NCI-H1105 treated with DMSO at 0.1 percent for 48 hours (cell line): ENCODE results near the gene TRAPPC14.

Source experiments
- DNase-seq: peaks from one replicate; lab custom pipeline; 2025; lab: John Stamatoyannopoulos, UW

The TRAPPC14 gene

DNA sequence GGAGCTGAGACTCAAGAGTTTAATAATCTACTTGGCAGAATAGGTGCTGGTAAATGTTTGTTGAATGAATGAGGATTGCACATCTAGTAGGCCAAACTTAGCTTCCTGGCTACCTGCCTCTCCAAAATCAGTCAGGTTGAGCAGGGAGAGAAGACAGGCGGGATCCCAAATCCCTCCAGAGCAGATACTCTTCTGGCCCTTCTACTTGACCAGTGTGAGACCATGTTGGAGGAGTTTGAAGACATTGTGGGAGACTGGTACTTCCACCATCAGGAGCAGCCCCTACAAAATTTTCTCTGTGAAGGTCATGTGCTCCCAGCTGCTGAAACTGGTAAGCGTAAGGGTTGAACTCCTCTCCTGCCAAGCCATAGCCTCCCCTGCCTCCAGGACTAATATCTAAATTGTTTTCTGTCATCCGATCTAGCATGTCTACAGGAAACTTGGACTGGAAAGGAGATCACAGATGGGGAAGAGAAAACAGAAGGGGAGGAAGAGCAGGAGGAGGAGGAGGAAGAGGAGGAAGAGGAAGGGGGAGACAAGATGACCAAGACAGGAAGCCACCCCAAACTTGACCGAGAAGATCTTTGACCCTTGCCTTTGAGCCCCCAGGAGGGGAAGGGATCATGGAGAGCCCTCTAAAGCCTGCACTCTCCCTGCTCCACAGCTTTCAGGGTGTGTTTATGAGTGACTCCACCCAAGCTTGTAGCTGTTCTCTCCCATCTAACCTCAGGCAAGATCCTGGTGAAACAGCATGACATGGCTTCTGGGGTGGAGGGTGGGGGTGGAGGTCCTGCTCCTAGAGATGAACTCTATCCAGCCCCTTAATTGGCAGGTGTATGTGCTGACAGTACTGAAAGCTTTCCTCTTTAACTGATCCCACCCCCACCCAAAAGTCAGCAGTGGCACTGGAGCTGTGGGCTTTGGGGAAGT lies 34.0 kb downstream of the TRAPPC14 start:
- DNase-seq: no peak

DNA sequence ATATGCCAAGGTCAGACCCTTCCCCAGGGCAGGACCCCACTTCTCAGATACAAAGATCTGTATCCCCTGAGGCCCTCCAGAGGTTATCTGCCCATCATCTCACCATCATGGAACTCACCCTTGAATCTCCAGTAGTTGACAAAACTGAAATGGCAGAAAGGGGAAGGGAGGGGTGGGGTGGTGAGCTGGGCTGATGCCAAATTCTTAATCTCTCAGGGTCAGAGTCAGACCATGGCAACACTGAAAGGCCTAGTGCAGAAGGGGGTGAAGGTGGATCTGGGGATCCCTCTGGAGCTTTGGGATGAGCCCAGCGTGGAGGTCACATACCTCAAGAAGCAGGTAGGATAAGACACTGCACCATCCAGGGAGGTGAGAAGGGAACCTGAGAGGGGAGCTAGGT lies 36.0 kb downstream of the TRAPPC14 start:
- no peak for DNase-seq

DNA sequence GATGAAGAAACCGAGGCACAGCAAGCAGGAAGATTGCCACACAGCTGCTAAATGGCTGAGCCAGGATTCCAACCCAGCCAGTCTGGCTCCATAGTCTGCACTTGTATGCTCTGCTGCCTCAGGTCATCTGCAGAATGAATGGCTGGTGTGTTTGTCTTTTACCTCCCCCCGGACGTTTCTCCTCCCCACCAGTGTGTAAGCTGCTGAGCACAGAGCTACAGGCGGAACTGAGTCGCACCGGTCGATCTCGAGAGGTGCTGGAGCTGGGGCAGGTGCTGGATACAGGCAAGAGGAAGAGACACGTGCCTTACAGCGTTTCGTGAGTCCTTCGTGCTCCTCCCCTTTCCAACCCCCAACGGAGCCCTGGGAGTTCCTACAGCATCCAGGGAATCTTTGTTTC lies 36.5 kb downstream of the TRAPPC14 start:
- DNase-seq: peak; percentile 71

DNA sequence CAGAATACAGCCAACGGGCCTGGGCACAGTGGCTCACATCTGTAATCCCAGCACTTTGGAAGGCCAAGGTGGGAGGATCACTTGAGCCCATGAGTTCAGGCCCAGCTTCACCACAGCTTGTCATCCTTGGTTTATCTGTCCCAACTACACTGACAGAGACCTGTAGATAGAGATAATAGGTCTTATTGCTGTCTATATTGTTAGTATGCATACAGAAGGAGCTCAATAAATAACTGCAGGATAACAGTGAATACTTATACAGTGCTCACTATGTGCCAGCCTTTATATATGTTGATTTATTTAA lies 37.8 kb downstream of the TRAPPC14 start:
- no peak for DNase-seq

DNA sequence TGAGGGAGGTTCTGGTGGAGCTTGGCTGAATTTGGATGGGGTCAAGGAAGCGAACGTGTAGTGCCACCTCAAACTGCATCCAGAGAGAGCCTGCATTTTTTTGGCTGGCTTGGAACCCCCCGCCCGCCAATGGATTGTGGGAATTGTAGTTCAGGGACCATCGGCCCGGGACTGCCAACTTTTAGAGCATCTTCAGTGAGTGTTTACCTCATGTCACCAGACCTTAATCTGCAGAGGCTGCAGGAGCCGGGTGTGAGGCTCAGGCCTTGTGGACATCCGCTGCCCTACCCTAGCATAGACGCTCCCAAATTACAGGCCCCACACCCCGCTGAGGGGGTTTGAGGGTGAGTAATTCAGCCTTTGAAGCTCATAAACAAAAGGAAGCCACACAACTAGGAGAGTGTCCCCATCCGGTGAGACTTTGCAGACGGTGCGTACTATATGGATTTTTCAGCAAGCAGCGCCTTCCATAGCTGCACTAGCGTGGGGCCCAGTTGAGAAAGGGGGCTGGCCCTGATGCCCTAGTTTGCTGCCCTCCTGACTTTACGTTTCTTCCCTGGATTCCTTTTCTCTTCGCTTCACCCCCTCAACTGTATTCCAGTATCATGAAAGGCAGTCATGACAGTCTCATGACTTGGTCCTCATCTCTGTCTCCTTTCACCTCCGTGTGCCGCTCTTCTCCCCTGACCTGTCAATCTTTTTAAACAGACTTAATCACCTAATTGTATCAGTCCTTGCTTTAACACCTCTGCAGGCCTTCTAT lies 38.4 kb downstream of the TRAPPC14 start:
- peak; percentile 40 for DNase-seq

DNA sequence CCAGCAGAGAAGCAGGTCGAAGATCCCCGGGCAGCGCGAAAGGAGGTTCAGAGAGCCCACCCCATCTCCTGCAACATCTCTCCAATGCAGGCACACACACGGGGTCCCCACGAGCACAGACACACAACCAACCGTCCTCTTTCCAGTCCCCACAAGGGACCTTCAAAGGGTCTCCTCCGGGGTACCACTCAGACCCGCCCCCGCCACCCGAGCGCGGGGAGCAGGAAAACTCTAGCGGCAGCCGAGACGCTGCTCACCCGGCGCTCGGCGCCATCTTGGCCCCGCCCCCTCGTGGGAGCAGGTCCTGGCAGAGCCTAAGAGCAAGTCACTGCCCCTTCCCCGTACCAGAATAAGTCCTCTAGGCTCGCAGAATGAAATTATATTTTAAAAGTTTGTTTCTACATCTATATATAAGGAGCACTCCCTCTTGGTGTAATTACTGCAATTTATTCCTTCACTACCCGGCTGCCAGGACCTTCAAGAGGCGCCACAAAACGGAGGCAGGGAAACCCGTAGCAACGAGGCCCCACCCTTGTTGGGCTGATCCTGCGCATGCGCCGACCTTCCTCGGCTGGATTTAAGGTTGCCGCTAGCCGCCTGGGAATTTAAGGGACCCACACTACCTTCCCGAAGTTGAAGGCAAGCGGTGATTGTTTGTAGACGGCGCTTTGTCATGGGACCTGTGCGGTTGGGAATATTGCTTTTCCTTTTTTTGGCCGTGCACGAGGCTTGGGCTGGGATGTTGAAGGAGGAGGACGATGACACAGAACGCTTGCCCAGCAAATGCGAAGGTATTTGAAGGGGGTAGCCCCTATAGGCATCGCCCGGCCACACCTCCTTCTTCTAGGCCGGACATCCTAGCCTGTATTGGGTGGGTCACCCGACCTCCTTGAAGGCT lies 39.2 kb downstream of the TRAPPC14 start, which contains the start of the genes CNPY4 and TAF6:
Gene CNPY4 (plus strand): TSS at position 563 of the 898 bp plus-strand sequence. CDS start 111 bp downstream, at position 674.
Gene TAF6 (minus strand): TSS at position 287 of the 898 bp plus-strand sequence. CDS start 5,149 bp downstream, outside the sequence.
- DNase-seq: peak; percentile 93

DNA sequence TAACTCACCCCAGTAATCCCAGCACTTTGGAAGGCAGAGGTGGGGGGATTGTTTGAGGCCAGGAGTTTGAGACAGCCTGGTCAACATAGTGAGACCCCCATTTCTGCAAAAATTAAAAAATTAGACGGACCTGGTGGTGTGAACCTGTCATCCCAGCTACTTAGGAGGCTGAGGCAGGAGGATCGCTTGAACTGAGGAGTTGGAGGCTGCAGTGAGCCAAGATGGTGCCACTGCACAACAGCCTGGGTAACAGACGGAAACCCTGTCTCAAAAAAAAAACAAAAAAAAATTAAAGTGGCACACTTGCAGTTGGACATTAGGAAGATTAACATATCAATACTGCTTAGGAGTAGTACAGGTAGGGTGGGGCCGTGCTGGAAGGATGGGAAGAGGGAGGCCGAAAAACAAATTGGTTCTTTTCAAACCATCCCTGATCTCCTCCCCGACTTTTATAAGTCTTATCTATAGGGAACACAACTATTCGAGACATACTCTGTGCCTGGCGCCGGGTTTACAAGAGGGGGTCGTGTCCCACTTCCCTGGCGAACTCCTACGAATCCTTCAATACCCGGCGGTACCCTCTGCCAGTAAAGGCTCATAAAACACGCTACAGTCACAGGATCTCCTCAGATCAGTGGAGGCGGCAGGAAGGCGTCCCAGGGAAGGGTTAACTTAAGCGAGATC lies 40.0 kb downstream of the TRAPPC14 start:
- no peak for DNase-seq

- no peak for DNase-seq
These were observed 43.5 kb downstream of the TRAPPC14 start for GRCh38 chr7:100115026-100115425.

- no peak for DNase-seq
These were observed 46.6 kb downstream of the TRAPPC14 start for GRCh38 chr7:100111914-100112313.

DNA sequence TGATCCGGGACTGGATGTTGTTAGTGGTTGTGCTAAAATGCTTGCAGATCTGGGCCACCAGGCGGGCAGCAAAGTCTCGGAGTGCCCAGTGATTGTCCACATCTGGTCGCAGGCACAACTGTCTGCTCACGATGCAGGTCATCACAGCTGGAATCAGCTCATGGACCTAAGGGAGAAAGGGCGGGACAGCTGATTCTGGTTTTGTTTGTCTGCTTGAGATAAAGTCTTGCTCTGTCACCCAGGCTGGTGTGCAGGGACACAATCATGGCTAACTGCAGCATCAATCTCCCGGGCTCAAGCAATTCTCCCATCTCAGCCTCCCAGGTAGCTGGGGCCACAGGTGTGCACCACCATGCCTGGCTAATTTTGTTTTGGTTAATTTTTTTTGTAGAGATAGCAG lies 47.4 kb downstream of the TRAPPC14 start:
- no peak for DNase-seq

GRCh38 chr7:100109521-100110163 lies 48.9 kb downstream of the TRAPPC14 start:
- DNase-seq: no peak

DNA sequence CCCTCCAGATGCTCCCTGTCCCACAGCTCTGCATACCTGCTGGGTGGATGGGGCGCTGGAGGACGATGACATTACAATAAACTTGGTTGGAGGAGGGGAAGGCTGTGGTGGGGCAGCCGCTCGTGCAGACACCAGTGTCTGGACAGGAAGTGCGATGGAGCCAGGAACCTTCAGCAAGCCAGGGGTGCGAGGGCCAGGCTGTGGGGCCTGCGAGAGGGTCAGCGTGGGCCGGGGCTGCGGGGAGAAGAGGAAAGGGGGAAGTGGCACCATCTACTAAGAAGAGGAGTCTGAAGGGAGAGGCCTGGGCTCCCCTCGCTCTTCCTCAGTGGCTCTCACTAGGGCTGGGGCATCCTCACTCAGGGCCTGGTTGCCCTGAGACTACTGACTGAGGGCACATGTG lies 50.6 kb downstream of the TRAPPC14 start:
- no peak for DNase-seq

- no peak for DNase-seq
These were observed 51.3 kb downstream of the TRAPPC14 start for GRCh38 chr7:100107125-100107737.

GRCh38 chr7:100106633-100107032 lies 51.9 kb downstream of the TRAPPC14 start:
- no peak for DNase-seq

- DNase-seq: no peak
These were observed 53.0 kb downstream of the TRAPPC14 start for GRCh38 chr7:100105534-100105933.
